Left lung (tissue), 10 donors: ENCODE results near the gene MAGI1. TPM values are rescaled to one million over a fixed set of nuclear protein-coding genes. Genes with fewer than 3 reads are reported as not detected.

Experiments used
- ATAC-seq: fragments of 200-7000 bp; cut with Tn5 transposase; one replicate; pipeline ENCODE4 v1.9.1; 2020; ENCODE audit warnings: moderate library complexity
- DNase-seq, 4 donors: peaks; one replicate each; pipeline ENCODE4 v3.0.0-alpha.2; 2013 to 2020
- H3K27ac ChIP-seq, 2 donors: fragments of 200-600 bp; sonication (generic) in 1 of 2; one replicate each; pipeline versions ENCODE4 v1.5.0 to v1.8.0; 2020 to 2021
- H3K27me3 ChIP-seq, 2 donors: fragments of 200-600 bp; sonication (generic) in 1 of 2; one replicate each; pipeline versions ENCODE4 v1.5.0 to v1.8.0; 2020 to 2021
- H3K36me3 ChIP-seq, 2 donors: fragments of 200-600 bp; sonication (generic) in 1 of 2; one replicate each; pipeline versions ENCODE4 v1.5.0 to v1.8.0; 2020 to 2021
- H3K4me1 ChIP-seq, 2 donors: fragments of 200-600 bp; one replicate each; pipeline ENCODE4 v1.8.0; 2021
- H3K4me3 ChIP-seq, 2 donors: fragments of 200-600 bp; sonication (generic) in 1 of 2; one replicate each; pipeline versions ENCODE4 v1.5.0 to v1.8.0; 2020 to 2021; ENCODE audit warnings: mild to moderate bottlenecking in 1 of 2
- H3K9me3 ChIP-seq, 2 donors: fragments of 200-600 bp; sonication (generic) in 1 of 2; one replicate each; pipeline versions ENCODE4 v1.5.0 to v1.8.0; 2020 to 2021
- CTCF ChIP-seq, 2 donors: fragments of 200-600 bp; sonication (generic) in 1 of 2; IDR thresholded peaks; one replicate each; pipeline versions ENCODE4 v1.5.0 to v1.8.0; 2021; ENCODE audit warnings: antibody characterized with exemption in 2 of 2
- intact Hi-C, 2 donors: fragments of 100-400 bp; cut with DNase I; formaldehyde crosslinking; loops; one replicate each; pipeline versions ENCODE4 v1.11.2 to v1.14.2; 2022
- polyA plus RNA-seq, 6 donors: library from polyadenylated mRNA; unstranded; fragments of 120-200 nt; gene quantifications; one replicate each; pipeline ENCODE4 v1.2.1, GENCODE V29; 2013; ENCODE audit not compliant: insufficient read length in 6 of 6
- total RNA-seq, 2 donors: library from RNA; stranded (reverse); fragmentation: NEBNext Ultra II Directional; extraction: Animal tissue kit (Norgen Biotek cat#: 25700); gene quantifications; one replicate each; pipeline ENCODE4 v1.2.1, GENCODE V29; 2021
- donor health status: DM: no; HTN: yes; CAD: no.
- donor health status: DM: no; HTN: no; CAD: no.

Gene MAGI1
- total and polyA plus RNA-seq, 8 donors: 25.4 to 32.0 (median 28.7) TPM

GRCh38 chr3:65439641-65440284 is 599.0 kb downstream of the MAGI1 start:
- peak in 3 of 4 donors; percentile 36 to 72 (median 51) for DNase-seq
- peak; percentile 20 to 32 for TF ChIP-seq CTCF (IDR thresholded peaks at IDR 0.05)
- ATAC-seq: peak; percentile 84
- Histone ChIP-seq H3K27me3 (no peaks in the 10 kb centered on the region), H3K4me3 (no peak overlapping the region), H3K9me3 (no peaks in the 10 kb centered on the region), H3K4me1 (no peaks in the 10 kb centered on the region), H3K36me3 (no peaks in the 10 kb centered on the region), H3K27ac (no peak overlapping the region)
- intact Hi-C loops: no loop called here

DNA sequence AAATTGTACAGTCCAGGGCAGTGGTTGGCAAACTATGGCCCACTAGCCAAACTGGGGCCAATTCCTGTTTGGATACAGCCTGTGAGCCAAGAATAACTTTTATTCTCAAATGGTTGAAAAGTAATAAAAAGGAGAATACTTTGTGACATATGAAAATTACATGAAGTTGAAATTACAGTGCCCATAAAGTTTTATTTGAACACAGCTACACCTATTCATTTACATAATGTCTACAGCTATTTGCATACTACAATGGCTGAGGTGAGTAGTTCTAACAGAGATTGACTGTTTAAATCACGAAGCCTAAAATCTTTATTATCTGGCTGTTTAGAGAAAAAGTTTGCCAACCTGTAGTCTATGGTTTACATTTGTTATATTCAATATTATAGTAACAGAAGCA is 600.1 kb downstream of the MAGI1 start:
- intact Hi-C loops: no loop called here
- Histone ChIP-seq H3K4me3 (no peak overlapping the region), H3K27me3 (no peaks in the 10 kb centered on the region), H3K36me3 (no peaks in the 10 kb centered on the region), H3K9me3 (no peaks in the 10 kb centered on the region), H3K27ac (no peak overlapping the region), H3K4me1 (no peaks in the 10 kb centered on the region)
- ATAC-seq: no peak
- TF ChIP-seq CTCF (IDR thresholded peaks at IDR 0.05): no peak
- DNase-seq: no peak

- no peak for TF ChIP-seq CTCF (IDR thresholded peaks at IDR 0.05)
- intact Hi-C loops: no loop called here
- H3K4me3 ChIP-seq: no peak overlapping the region
- no peak for ATAC-seq
- H3K27me3 ChIP-seq: no peaks in the 10 kb centered on the region
- no peaks in the 10 kb centered on the region for H3K36me3 ChIP-seq
- DNase-seq: no peak
- no peaks in the 10 kb centered on the region for H3K4me1 ChIP-seq
- H3K27ac ChIP-seq: no peak overlapping the region
- H3K9me3 ChIP-seq: no peaks in the 10 kb centered on the region
Observed at GRCh38 chr3:65438096-65438495, 600.6 kb downstream of the MAGI1 start.

GRCh38 chr3:65436580-65436979 is 602.1 kb downstream of the MAGI1 start:
- Histone ChIP-seq H3K4me1 (no peaks in the 10 kb centered on the region), H3K27me3 (no peaks in the 10 kb centered on the region), H3K27ac (no peak overlapping the region), H3K9me3 (no peaks in the 10 kb centered on the region), H3K36me3 (no peaks in the 10 kb centered on the region), H3K4me3 (no peak overlapping the region)
- ATAC-seq: no peak
- DNase-seq: peak in 1 of 4 donors; percentile 33
- intact Hi-C loops: no loop called here
- TF ChIP-seq CTCF (IDR thresholded peaks at IDR 0.05): no peak

DNA sequence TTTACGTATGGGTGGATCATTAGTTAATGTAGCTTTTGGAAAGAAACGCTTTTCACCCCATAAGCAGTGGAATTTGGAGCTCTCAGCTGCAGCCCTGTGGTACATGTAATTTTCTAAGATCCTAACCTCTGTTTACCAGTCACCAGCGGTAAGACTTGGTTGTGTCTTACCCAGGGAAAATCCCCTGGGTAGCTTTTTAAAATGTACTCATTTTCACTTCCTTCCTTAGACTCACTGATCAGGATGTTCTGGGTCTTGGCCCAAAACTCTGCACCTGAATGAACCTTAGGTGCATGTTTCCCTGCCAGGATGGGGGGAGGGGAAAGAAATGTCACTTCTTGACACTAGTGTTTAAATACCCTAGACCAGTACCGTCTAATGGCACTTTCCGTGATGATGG is 605.2 kb downstream of the MAGI1 start:
- ATAC-seq (no peak), DNase-seq (no peak)
- no peak for TF ChIP-seq CTCF (IDR thresholded peaks at IDR 0.05)
- Histone ChIP-seq H3K4me1 (no peaks in the 10 kb centered on the region), H3K4me3 (no peak overlapping the region), H3K9me3 (no peaks in the 10 kb centered on the region), H3K27ac (no peak overlapping the region), H3K36me3 (no peaks in the 10 kb centered on the region), H3K27me3 (no peaks in the 10 kb centered on the region)
- intact Hi-C loops: no loop called here
